GM12878 (cell line): Measurements from ENCODE around the gene IRF2. TPM values are rescaled to one million over a fixed set of nuclear protein-coding genes. Genes with fewer than 3 reads are reported as not detected.

Source experiments
- ATAC-seq: fragments of 200-7000 bp; cut with Tn5 transposase; 3 replicates; pipeline ENCODE4 v1.9.1; 2020; ENCODE audit warnings: mild to moderate bottlenecking, moderate library complexity
- BruUV-seq: library from RNA; stranded (reverse); fragments of 400-500 nt; replicated peaks from 2 replicates; lab custom pipeline; 2021; lab: Mats Ljungman, UMichigan
- CTCF ChIA-PET: fragments of 300-600 bp; sonication (Branson Sonifier 250); formaldehyde crosslinking; extraction: SDS; loops from one replicate; lab custom pipeline; 2021; ENCODE audit warnings: inconsistent platforms; lab: Yijun Ruan, JAX
- POLR2A ChIA-PET: fragments of 350-600 bp; formaldehyde crosslinking; extraction: SDS; loops from one replicate; lab custom pipeline; 2021; ENCODE audit warnings: inconsistent platforms; lab: Charles Lee
- RAD21 ChIA-PET: fragments of 300-600 bp; sonication (Branson Sonifier 250); formaldehyde crosslinking; loops from one replicate; lab custom pipeline; 2023; ENCODE audit warnings: antibody characterized with exemption; ENCODE audit not compliant: unreplicated experiment; lab: Charles Lee
- SMC1A ChIA-PET: fragments of 300-600 bp; sonication (Branson Sonifier 250); formaldehyde crosslinking; loops from one replicate; lab custom pipeline; 2023; ENCODE audit not compliant: unreplicated experiment, uncharacterized antibody; lab: Charles Lee
- DNase-seq: peaks from one replicate; pipeline ENCODE4 v3.0.0-alpha.2; 2011; ENCODE audit warnings: low read depth, low spot score
- FAIRE-seq: peaks from 3 replicates; lab custom pipeline; 2011; peaks lifted over from hg19 to GRCh38; lab: Jason Lieb, UNC
- H2AFZ ChIP-seq: 2 replicates; pipeline ENCODE4 v1.6.0; 2011; ENCODE audit warnings: low read depth, low read length, control low read depth; ENCODE audit not compliant: control insufficient read depth
- H3K27ac ChIP-seq: 2 replicates; pipeline ENCODE4 v1.5.1; 2011; ENCODE audit warnings: control low read depth; ENCODE audit not compliant: control insufficient read depth, insufficient read depth
- H3K27me3 ChIP-seq, 2 experiments: replicated peaks in 1 of 2; 2 replicates each; pipeline versions ENCODE4 v1.6.0 to v1.6.1; 2011; ENCODE audit warnings: low read length in 1 of 2; ENCODE audit not compliant: control insufficient read depth in 2 of 2, insufficient read depth in 2 of 2
- H3K36me3 ChIP-seq, 2 experiments: 2 replicates each; pipeline ENCODE4 v1.5.1; 2011; ENCODE audit warnings: low read length in 1 of 2; ENCODE audit not compliant: control insufficient read depth in 2 of 2, insufficient read depth in 2 of 2
- H3K4me1 ChIP-seq: 2 replicates; pipeline ENCODE4 v1.6.1; 2011; ENCODE audit warnings: mild to moderate bottlenecking, low read length, moderate library complexity, mixed read lengths; ENCODE audit not compliant: control insufficient read depth, insufficient read depth
- H3K4me2 ChIP-seq: 2 replicates; pipeline ENCODE4 v1.6.0; 2011; ENCODE audit warnings: control low read depth; ENCODE audit not compliant: control insufficient read depth, insufficient read depth
- H3K4me3 ChIP-seq: fragments of 200-600 bp; sonication (generic); 2 replicates; pipeline ENCODE4 v1.5.1; 2016
- H3K79me2 ChIP-seq: 2 replicates; pipeline ENCODE4 v1.6.0; 2011; ENCODE audit warnings: low read length; ENCODE audit not compliant: control insufficient read depth, insufficient read depth
- H3K9ac ChIP-seq: 2 replicates; pipeline ENCODE4 v1.8.0; 2011; ENCODE audit warnings: low read length, control low read depth, mixed read lengths; ENCODE audit not compliant: control insufficient read depth, insufficient read depth
- H3K9me3 ChIP-seq: replicated peaks from 3 replicates; pipeline ENCODE4 v1.5.1; 2011; ENCODE audit warnings: mild to moderate bottlenecking, low read length; ENCODE audit not compliant: control insufficient read depth, insufficient read depth
- H4K20me1 ChIP-seq: 2 replicates; pipeline ENCODE4 v1.6.0; 2011; ENCODE audit not compliant: control insufficient read depth, insufficient read depth
- ATF7 ChIP-seq: fragments of 450-650 bp; IDR thresholded peaks from 2 replicates; pipeline ENCODE4 v1.6.1; 2016; ENCODE audit warnings: low read depth, mild to moderate bottlenecking
- BACH1 ChIP-seq: fragments of 450-650 bp; IDR thresholded peaks from 2 replicates; pipeline ENCODE4 v1.6.1; 2017; ENCODE audit warnings: mild to moderate bottlenecking, borderline replicate concordance
- CBX5 ChIP-seq: sonication (generic); IDR thresholded peaks from 2 replicates; pipeline ENCODE4 v1.6.1; 2016; ENCODE audit warnings: low read depth, moderate library complexity, mild to moderate bottlenecking, inconsistent platforms
- CEBPB ChIP-seq, 2 experiments: fragments of 150-350 bp in 1 of 2; IDR thresholded peaks; 2 replicates each; pipeline ENCODE4 v1.6.1; 2012 to 2014; ENCODE audit warnings: low read depth in 2 of 2, low read length in 2 of 2, borderline replicate concordance in 1 of 2, inconsistent platforms in 1 of 2
- CEBPZ ChIP-seq: fragments of 150-350 bp; IDR thresholded peaks from 2 replicates; pipeline ENCODE4 v1.6.1; 2016; ENCODE audit warnings: low read depth, low read length
- DPF2 ChIP-seq: fragments of 450-650 bp; IDR thresholded peaks from 2 replicates; pipeline ENCODE4 v1.6.1; 2017; ENCODE audit warnings: mild to moderate bottlenecking
- MTA3 ChIP-seq: IDR thresholded peaks from 2 replicates; pipeline ENCODE4 v1.6.1; 2012; ENCODE audit warnings: low read length, inconsistent platforms, borderline replicate concordance
- NBN ChIP-seq: fragments of 450-650 bp; IDR thresholded peaks from 2 replicates; pipeline ENCODE4 v1.6.1; 2016
- USF1 ChIP-seq: IDR thresholded peaks from 2 replicates; pipeline ENCODE4 v1.6.1; 2011; ENCODE audit warnings: borderline replicate concordance, low read depth, mild to moderate bottlenecking, moderate library complexity, mixed read lengths, low read length; ENCODE audit not compliant: insufficient read depth; ENCODE audit errors: extremely low read length
- USF2 ChIP-seq: IDR thresholded peaks from 2 replicates; pipeline ENCODE4 v1.6.1; 2011; ENCODE audit warnings: low read depth, low read length, improper control_type of control experiment, borderline replicate concordance
- ZNF384 ChIP-seq: IDR thresholded peaks from 2 replicates; pipeline ENCODE4 v1.6.1; 2012; ENCODE audit warnings: low read depth, mild to moderate bottlenecking, low read length, improper control_type of control experiment, borderline replicate concordance
- WGBS: methylation state at CpG from one replicate; pipeline ENCODE4 v1.1.6; 2016; ENCODE audit warnings: low lambda C conversion rate; ENCODE audit not compliant: insufficient replicate concordance, insufficient coverage; ENCODE audit errors: missing lambda C conversion rate; 5-methylcytosine and 5-hydroxymethylcytosine counted together
- in situ Hi-C: fragments of 300-500 bp; cut with MboI; formaldehyde crosslinking; loops from 9 replicates; pipeline ENCODE4 v1.14.3; 2018; ENCODE audit warnings: mixed read lengths
- intact Hi-C: fragments of 100-400 bp; cut with micrococcal nuclease; formaldehyde crosslinking; loops from one replicate; pipeline ENCODE4 v1.14.2; 2022; ENCODE audit not compliant: unreplicated experiment
- polyA plus RNA-seq, 11 experiments: library from polyadenylated mRNA; depleted of rRNA in 4 of 11; unstranded in 6 of 11; stranded (reverse) in 5 of 11; fragments of >200 nt; fragmentation: Nextera tagmentation in 4 of 11; fragmentation: Illumina TruSeq in 1 of 11; extraction: Ambion mirVana in 4 of 11; extraction: Trizol in 1 of 11; gene quantifications; 1 replicate in 1 of 11; 2 replicates in 10 of 11; pipeline versions ENCODE4 v1.2.1 to v1.2.3, GENCODE V29; 2011 to 2016; ENCODE audit warnings: inconsistent platforms in 2 of 11, missing spikeins in 2 of 11, low read depth in 1 of 11
- total RNA-seq, 4 experiments: library from RNA; depleted of rRNA in 3 of 4; stranded (reverse); fragments of >200 nt in 3 of 4; fragmentation: Illumina TruSeq in 1 of 4; extraction: Trizol in 1 of 4; gene quantifications; 2 replicates each; pipeline versions ENCODE4 v1.2.1 to v1.2.3, GENCODE V29; 2013 to 2021
- TF ChIP-seq, protein P1 (sequence below): IDR thresholded peaks from 2 replicates; pipeline ENCODE4 v1.6.1; 2011; ENCODE audit warnings: low read depth, mild to moderate bottlenecking, low read length, moderate library complexity, borderline replicate concordance; ENCODE audit errors: extremely low read depth

IRF2 gene
- total and polyA plus RNA-seq, 10 of the 15 experiments (the other 5 are each of a cell fraction or from before 2014, with no cell fraction given) = 45.1 to 99.3 (median 58.9) TPM

DNA sequence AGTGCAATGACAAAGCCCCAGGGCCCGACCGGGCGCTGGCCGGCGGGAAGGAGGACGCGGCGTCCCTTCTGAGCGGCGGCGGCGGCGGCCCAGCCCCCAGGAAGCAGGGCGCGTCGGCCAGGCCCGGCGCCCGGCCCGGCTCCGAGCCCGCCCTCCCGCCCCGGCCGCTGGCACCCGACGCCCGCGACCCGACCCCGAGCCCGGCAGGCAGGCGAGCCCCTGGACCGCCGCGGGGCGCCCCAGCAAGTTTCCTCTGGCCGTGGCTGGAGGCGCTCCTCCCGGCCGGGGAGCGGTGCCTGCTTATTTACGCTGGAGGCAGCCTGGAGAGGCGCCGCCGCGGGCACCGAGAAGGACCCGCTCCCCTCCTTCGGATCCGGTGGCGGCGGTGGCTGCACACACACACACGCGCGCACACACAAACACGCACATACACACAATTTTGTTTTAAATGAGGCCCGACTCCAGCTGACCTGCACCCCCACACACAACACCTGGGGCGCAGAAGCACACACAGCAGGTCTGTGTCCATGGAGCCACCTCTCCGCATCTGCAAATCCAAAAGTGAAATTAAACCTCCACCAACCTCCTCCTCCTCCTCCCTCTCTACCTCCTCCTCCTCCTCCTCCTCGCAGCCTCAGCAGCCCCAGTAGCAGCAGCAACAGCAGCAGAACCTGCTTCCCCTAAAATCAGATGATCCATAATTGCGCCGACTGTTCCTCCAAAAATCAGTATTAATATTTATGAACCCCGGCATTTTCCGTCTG lies 669 bp downstream of the IRF2 start (continued):
- TF ChIP-seq BACH1 (0 out of 2 replicates have a peak, but pooled peaks have one; percentile 38), CBX5 (no peak)
- TF ChIP-seq, protein P1, sequence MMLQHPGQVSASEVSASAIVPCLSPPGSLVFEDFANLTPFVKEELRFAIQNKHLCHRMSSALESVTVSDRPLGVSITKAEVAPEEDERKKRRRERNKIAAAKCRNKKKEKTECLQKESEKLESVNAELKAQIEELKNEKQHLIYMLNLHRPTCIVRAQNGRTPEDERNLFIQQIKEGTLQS = no peak
- TF ChIP-seq, all 136 proteins: peak for 11

DNA sequence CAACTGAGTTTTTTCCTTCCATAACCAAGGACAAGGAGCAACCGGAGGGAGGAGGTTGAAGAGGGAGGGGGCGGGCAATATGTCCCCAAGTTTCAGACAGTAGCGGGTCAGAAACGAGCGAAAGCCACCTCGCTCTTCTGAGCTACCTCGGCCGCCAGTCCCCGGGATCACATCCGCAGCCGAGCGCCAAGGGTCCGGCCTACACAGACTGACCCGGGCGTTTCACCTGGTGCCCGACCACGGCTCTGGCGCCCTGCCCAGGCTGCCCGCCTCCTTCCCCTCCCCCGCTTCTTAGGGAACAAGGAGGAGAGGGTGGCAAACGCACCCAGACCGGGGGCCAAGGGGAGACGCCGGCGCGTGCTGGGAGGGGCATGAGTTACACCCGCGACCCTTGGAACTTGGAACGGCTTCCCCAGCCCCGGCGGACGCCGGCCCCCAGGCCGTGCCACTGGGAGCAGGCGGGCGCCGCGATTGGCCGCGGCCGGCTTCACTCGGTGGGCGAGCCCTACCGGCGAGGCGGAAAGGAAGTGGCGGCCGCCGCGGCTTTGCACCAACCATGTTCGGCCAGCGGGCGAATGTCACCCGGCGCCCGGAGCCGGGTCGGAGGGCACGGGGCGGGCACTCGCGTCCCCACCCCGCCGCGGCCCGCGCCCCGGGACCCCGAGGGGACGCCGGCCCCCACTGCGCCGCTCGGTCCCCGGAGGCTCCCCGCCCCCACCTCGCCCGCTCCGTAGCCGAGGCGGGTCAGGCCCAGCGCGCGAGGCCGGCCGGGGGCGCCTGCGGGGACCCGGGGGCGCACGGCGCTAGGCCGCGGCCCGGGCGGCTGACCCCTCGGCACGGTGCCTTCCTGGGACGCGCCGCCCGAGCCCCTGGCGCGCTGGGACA lies 1.5 kb downstream of the IRF2 start:
- H4K20me1 ChIP-seq = no peaks in the 10 kb centered on the region
- H3K27ac ChIP-seq = peak overlapping the region; percentile 92
- H3K4me3 ChIP-seq = peak overlapping the region; percentile 76
- ATAC-seq (peak; percentile 70), DNase-seq (no peak), FAIRE-seq (no peak)
- peak overlapping the region; percentile 75 for H3K4me2 ChIP-seq
- peaks cover 0 to 17% of the 10 kb centered on the region in 2 experiments; a peak in 1 of 4 replicates for H3K36me3 ChIP-seq
- POLR2A ChIA-PET = interaction anchor here (1.0 kb wide), 1 partner anchor 121 kb away, joined by 4 read pairs; no protein-coding TSS in a partner anchor
- under 1% methylated on average over 85 of the region's 104 CpGs for WGBS
- H3K4me1 ChIP-seq = peaks cover 19% of the 10 kb centered on the region
- peak overlapping the region; percentile 96 for H3K9ac ChIP-seq
- CTCF ChIA-PET = interaction anchor here (1.0 kb wide), 1 partner anchor 52 kb away, joined by 3 read pairs; no protein-coding TSS in a partner anchor
- BruUV-seq = no TSS peak
- SMC1A ChIA-PET = interaction anchor here (0.6 to 0.7 kb wide), 2 partner anchors 190 to 209 kb away, joined by 3 read pairs; no protein-coding TSS in a partner anchor
- H3K27me3 ChIP-seq = no peaks in the 10 kb centered on the region
- peaks cover 92% of the 10 kb centered on the region for H3K79me2 ChIP-seq
- intact Hi-C loops (loop anchor here (5.0 kb wide), 2 partner anchors 76 to 259 kb away; partner anchors contain the start of gene CENPU), in situ Hi-C loops (loop anchor here (5.0 kb wide), 1 partner anchor 126 kb away; no protein-coding TSS in a partner anchor)
- RAD21 ChIA-PET = interaction anchor here (0.6 to 1.0 kb wide), 5 partner anchors 14 to 126 kb away, joined by 3 to 5 read pairs (median 4); no protein-coding TSS in a partner anchor
- no peaks in the 10 kb centered on the region for H3K9me3 ChIP-seq
- peak overlapping the region; percentile 35 for H2AFZ ChIP-seq
- TF ChIP-seq USF2 = no peak
- TF ChIP-seq MTA3 = no peak
- TF ChIP-seq CEBPZ = no peak
- TF ChIP-seq ATF7 = no peak
- no peak for TF ChIP-seq ZNF384
- TF ChIP-seq CEBPB (IDR thresholded peaks at IDR 0.05; ENCODE audit: borderline replicate concordance in 1 of 2, low read depth in 2 of 2, low read length in 2 of 2) = no peak
- TF ChIP-seq DPF2 = peak; percentile 82
- TF ChIP-seq NBN = no peak
- no peak for TF ChIP-seq USF1
